H1 (cell line): ENCODE data around the gene TSPEAR. TPM values are rescaled to one million over a fixed set of nuclear protein-coding genes. Genes with fewer than 3 reads are reported as not detected.
A peak's percentile ranks its signal among the peaks of the same experiment; 100 is the strongest.
"Not testable (repeated sequence)": the region's sequence is repeated elsewhere in the genome, so short reads cannot be mapped to it uniquely, and the experiment has no call there.

Experiments
- CTCF ChIA-PET: fragments of 300-600 bp; sonication (Branson Sonifier 250); formaldehyde crosslinking; loops from one replicate; lab custom pipeline; 2021; ENCODE audit not compliant: partially characterized antibody; lab: Charles Lee
- POLR2A ChIA-PET: fragments of 300-600 bp; sonication (Branson Sonifier 250); formaldehyde crosslinking; loops from one replicate; lab custom pipeline; 2021; ENCODE audit warnings: inconsistent platforms; ENCODE audit not compliant: partially characterized antibody; lab: Charles Lee
- DNase-seq, 2 experiments: peaks; one replicate each; pipeline versions ENCODE4 v3.0.0 to v3.0.0-alpha.2; 2010 to 2022; ENCODE audit warnings: low spot score in 2 of 2, low read depth in 1 of 2, mixed read lengths in 1 of 2
- FAIRE-seq: peaks from 2 replicates; lab custom pipeline; 2011; peaks lifted over from hg19 to GRCh38; lab: Jason Lieb, UNC
- H2AFZ ChIP-seq: 2 replicates; pipeline ENCODE4 v1.8.1; 2012; ENCODE audit warnings: low read length, inconsistent platforms
- H2AK5ac ChIP-seq: 2 replicates; pipeline ENCODE4 v1.6.1; 2013; ENCODE audit warnings: low read depth, low read length
- H2BK120ac ChIP-seq: replicated peaks from 2 replicates; pipeline ENCODE3; 2013; ENCODE audit warnings: low read depth, low read length, inconsistent platforms
- H2BK12ac ChIP-seq: 2 replicates; pipeline ENCODE4 v1.6.1; 2013; ENCODE audit warnings: low read depth, low read length
- H2BK15ac ChIP-seq: 2 replicates; pipeline ENCODE4 v1.6.1; 2013; ENCODE audit warnings: low read length
- H2BK20ac ChIP-seq: 2 replicates; pipeline ENCODE4 v1.6.1; 2013; ENCODE audit warnings: low read length
- H2BK5ac ChIP-seq: 2 replicates; pipeline ENCODE4 v1.6.1; 2013; ENCODE audit warnings: low read depth, low read length
- H3K14ac ChIP-seq: 2 replicates; pipeline ENCODE4 v1.6.1; 2013; ENCODE audit warnings: inconsistent platforms; ENCODE audit not compliant: insufficient read length
- H3K18ac ChIP-seq: 2 replicates; pipeline ENCODE4 v1.6.1; 2013; ENCODE audit warnings: low read length; ENCODE audit errors: extremely low read depth
- H3K23ac ChIP-seq: 2 replicates; pipeline ENCODE4 v1.6.1; 2013; ENCODE audit warnings: inconsistent platforms; ENCODE audit not compliant: insufficient read length
- H3K23me2 ChIP-seq: 2 replicates; pipeline ENCODE4 v1.6.1; 2013; ENCODE audit warnings: low read depth, low read length
- H3K27ac ChIP-seq: 2 replicates; pipeline ENCODE4 v1.6.1; 2011; ENCODE audit warnings: low read depth, low read length, inconsistent platforms
- H3K27me3 ChIP-seq, 4 experiments: replicated peaks in 1 of 4; 1 replicate in 1 of 4; 2 replicates in 3 of 4; pipeline versions ENCODE4 v1.6.1 to v1.8.1; 2011 to 2013; ENCODE audit warnings: low read length in 3 of 4, mild to moderate bottlenecking in 3 of 4, inconsistent platforms in 2 of 4, mixed read lengths in 2 of 4, moderate library complexity in 1 of 4; ENCODE audit not compliant: control insufficient read depth in 3 of 4, insufficient read depth in 3 of 4; ENCODE audit errors: extremely low read depth in 1 of 4
- H3K36me3 ChIP-seq, 4 experiments: 2 replicates each; pipeline versions ENCODE4 v1.6.1 to v1.8.1; 2011 to 2013; ENCODE audit warnings: mild to moderate bottlenecking in 4 of 4, low read length in 3 of 4, moderate library complexity in 2 of 4, control low read depth in 1 of 4, inconsistent platforms in 1 of 4; ENCODE audit not compliant: insufficient read depth in 4 of 4, control insufficient read depth in 2 of 4
- H3K4ac ChIP-seq: replicated peaks from 2 replicates; pipeline ENCODE3; 2013; ENCODE audit warnings: low read length, low read depth, mixed read lengths, inconsistent platforms; ENCODE audit not compliant: insufficient read length
- H3K4me1 ChIP-seq, 4 experiments: replicated peaks in 1 of 4; 1 replicate in 1 of 4; 2 replicates in 3 of 4; pipeline versions ENCODE4 v1.6.1 to v1.8.1; 2011 to 2013; ENCODE audit warnings: low read length in 3 of 4, inconsistent platforms in 2 of 4, mixed read lengths in 1 of 4; ENCODE audit not compliant: insufficient read depth in 4 of 4, control insufficient read depth in 3 of 4
- H3K4me2 ChIP-seq, 2 experiments: 2 replicates each; pipeline versions ENCODE4 v1.6.1 to v1.8.1; 2011 to 2013; ENCODE audit warnings: low read depth in 2 of 2, low read length in 2 of 2, control low read depth in 1 of 2, inconsistent platforms in 1 of 2, mild to moderate bottlenecking in 1 of 2; ENCODE audit not compliant: insufficient read depth in 1 of 2
- H3K4me3 ChIP-seq, 4 experiments: fragments of 200-600, 300-600 bp in 1 of 4; sonication (generic), shearing (Covaris generic), sonication (Bioruptor Twin) in 1 of 4; 2 replicates each; pipeline versions ENCODE4 v1.5.1 to v1.8.1; 2011 to 2016; ENCODE audit warnings: low read length in 4 of 4, low read depth in 3 of 4, control low read depth in 2 of 4, inconsistent platforms in 2 of 4, mild to moderate bottlenecking in 2 of 4, mixed read lengths in 1 of 4, moderate library complexity in 1 of 4; ENCODE audit not compliant: insufficient read depth in 2 of 4; ENCODE audit errors: extremely low read depth in 1 of 4
- H3K56ac ChIP-seq: replicated peaks from 2 replicates; pipeline ENCODE3; 2013; ENCODE audit warnings: low read depth, mild to moderate bottlenecking, mixed read lengths, low read length, inconsistent platforms; ENCODE audit not compliant: insufficient read length
- H3K79me1 ChIP-seq: 2 replicates; pipeline ENCODE4 v1.6.1; 2013; ENCODE audit warnings: low read depth, low read length, control low read depth
- H3K79me2 ChIP-seq, 2 experiments: 2 replicates each; pipeline versions ENCODE4 v1.6.1 to v1.8.1; 2012 to 2013; ENCODE audit warnings: low read length in 2 of 2, mild to moderate bottlenecking in 2 of 2, inconsistent platforms in 1 of 2; ENCODE audit not compliant: insufficient read depth in 2 of 2, control insufficient read depth in 1 of 2
- H3K9ac ChIP-seq, 4 experiments: replicated peaks in 1 of 4; 1 replicate in 1 of 4; 2 replicates in 3 of 4; pipeline versions ENCODE4 v1.6.1 to v1.8.1; 2011 to 2013; ENCODE audit warnings: low read depth in 3 of 4, low read length in 3 of 4, control low read depth in 2 of 4, mild to moderate bottlenecking in 2 of 4, moderate library complexity in 2 of 4, inconsistent platforms in 1 of 4; ENCODE audit errors: extremely low read depth in 1 of 4
- H3K9me3 ChIP-seq, 2 experiments: 2 replicates each; pipeline versions ENCODE4 v1.6.1 to v1.8.1; 2012 to 2013; ENCODE audit warnings: mild to moderate bottlenecking in 2 of 2, moderate library complexity in 2 of 2, control low read depth in 1 of 2, inconsistent platforms in 1 of 2, low read depth in 1 of 2, low read length in 1 of 2, mixed read lengths in 1 of 2; ENCODE audit not compliant: insufficient read depth in 2 of 2
- H4K20me1 ChIP-seq, 2 experiments: replicated peaks in 1 of 2; 2 replicates each; pipeline versions ENCODE3 to v1.8.1; 2011 to 2013; ENCODE audit warnings: inconsistent platforms in 2 of 2, low read length in 2 of 2, mild to moderate bottlenecking in 1 of 2; ENCODE audit not compliant: insufficient read depth in 2 of 2, control insufficient read depth in 1 of 2
- H4K5ac ChIP-seq: 2 replicates; pipeline ENCODE4 v1.6.1; 2013; ENCODE audit warnings: low read length, low read depth, mixed read lengths, inconsistent platforms; ENCODE audit not compliant: insufficient read length
- H4K8ac ChIP-seq: 2 replicates; pipeline ENCODE4 v1.8.0; 2013; ENCODE audit warnings: mild to moderate bottlenecking, moderate library complexity, low read length, inconsistent platforms; ENCODE audit not compliant: insufficient read depth; ENCODE audit errors: extremely low read depth
- H4K91ac ChIP-seq: replicated peaks from 2 replicates; pipeline ENCODE3; 2013; ENCODE audit warnings: low read length, mixed read lengths, inconsistent platforms; ENCODE audit not compliant: insufficient read length
- CHD1 ChIP-seq: IDR thresholded peaks from 2 replicates; pipeline ENCODE4 v1.6.1; 2012; ENCODE audit warnings: low read depth, low read length, improper control_type of control experiment
- KDM5A ChIP-seq: fragments of 200-600 bp; IDR thresholded peaks from 2 replicates; pipeline ENCODE4 v1.7.1; 2012; ENCODE audit warnings: mild to moderate bottlenecking, low read length, inconsistent platforms, mixed read lengths
- MAX ChIP-seq: IDR thresholded peaks from 2 replicates; pipeline ENCODE4 v1.6.1; 2012; ENCODE audit warnings: inconsistent platforms
- NANOG ChIP-seq: IDR thresholded peaks from 2 replicates; pipeline ENCODE4 v1.6.1; 2011; ENCODE audit warnings: low read length, low read depth, mild to moderate bottlenecking, inconsistent platforms; ENCODE audit not compliant: insufficient read depth, poor library complexity, severe bottlenecking
- RNF2 ChIP-seq: fragments of 200-900, 300-1000 bp; sonication (generic); IDR thresholded peaks from 2 replicates; pipeline ENCODE4 v1.7.1; 2016; ENCODE audit warnings: borderline replicate concordance, low read depth, mild to moderate bottlenecking, antibody characterized with exemption, low read length; ENCODE audit not compliant: poor library complexity, severe bottlenecking; ENCODE audit errors: missing control alignments
- SIX5 ChIP-seq: IDR thresholded peaks from 2 replicates; pipeline ENCODE4 v1.6.1; 2011; ENCODE audit warnings: mild to moderate bottlenecking, low read depth, low read length
- SUZ12 ChIP-seq: fragments of 200-600 bp; sonication (generic); IDR thresholded peaks from 2 replicates; pipeline ENCODE4 v1.6.1; 2012; ENCODE audit warnings: mild to moderate bottlenecking, inconsistent platforms, low read length, moderate library complexity, mixed read lengths
- TAF1 ChIP-seq: IDR thresholded peaks from 2 replicates; pipeline ENCODE4 v1.6.1; 2011; ENCODE audit warnings: mild to moderate bottlenecking, low read depth, low read length
- WGBS, 2 experiments: shearing (Covaris generic) in 1 of 2; methylation state at CpG; one replicate each; pipeline versions ENCODE4 v1.1.6 to v1.1.7; 2013 to 2015; ENCODE audit warnings: low lambda C conversion rate in 2 of 2, mixed read lengths in 2 of 2, inconsistent platforms in 1 of 2, low coverage in 1 of 2, missing lambda C conversion rate in 1 of 2; ENCODE audit not compliant: insufficient replicate concordance in 2 of 2, insufficient coverage in 1 of 2, insufficient read length in 1 of 2; ENCODE audit errors: extremely low coverage in 1 of 2, missing lambda C conversion rate in 1 of 2; 5-methylcytosine and 5-hydroxymethylcytosine counted together
- polyA plus RNA-seq, 7 experiments: library from polyadenylated mRNA; depleted of rRNA in 3 of 7; stranded (reverse) in 5 of 7; unstranded in 2 of 7; fragments of >200 nt in 5 of 7; fragments of 200-250 nt in 2 of 7; gene quantifications; 1 replicate in 5 of 7; 2 replicates in 1 of 7; 4 replicates in 1 of 7; pipeline versions ENCODE4 v1.2.1 to v1.2.3, GENCODE V29; 2011 to 2013; ENCODE audit warnings: missing spikeins in 2 of 7, mixed read lengths in 2 of 7
- total RNA-seq: library from RNA; stranded (reverse); fragmentation: NEBNext Ultra II Directional; extraction: Animal tissue kit (Norgen Biotek cat#: 25700); gene quantifications from 2 replicates; pipeline ENCODE4 v1.2.1, GENCODE V29; 2021

TSPEAR gene
- total and polyA plus RNA-seq, 2 of the 8 experiments (the other 6 are each of a cell fraction or from before 2014, with no cell fraction given): 0.58 to 0.89 TPM

- TF ChIP-seq SUZ12 (no peak), CHD1 (no peak), SIX5 (no peak), NANOG (no peak), TAF1 (no peak), MAX (no peak), KDM5A (no peak), RNF2 (no peak)
Observed at GRCh38 chr21:44611551-44611950, 99.8 kb downstream of the TSPEAR start (continued).

DNA sequence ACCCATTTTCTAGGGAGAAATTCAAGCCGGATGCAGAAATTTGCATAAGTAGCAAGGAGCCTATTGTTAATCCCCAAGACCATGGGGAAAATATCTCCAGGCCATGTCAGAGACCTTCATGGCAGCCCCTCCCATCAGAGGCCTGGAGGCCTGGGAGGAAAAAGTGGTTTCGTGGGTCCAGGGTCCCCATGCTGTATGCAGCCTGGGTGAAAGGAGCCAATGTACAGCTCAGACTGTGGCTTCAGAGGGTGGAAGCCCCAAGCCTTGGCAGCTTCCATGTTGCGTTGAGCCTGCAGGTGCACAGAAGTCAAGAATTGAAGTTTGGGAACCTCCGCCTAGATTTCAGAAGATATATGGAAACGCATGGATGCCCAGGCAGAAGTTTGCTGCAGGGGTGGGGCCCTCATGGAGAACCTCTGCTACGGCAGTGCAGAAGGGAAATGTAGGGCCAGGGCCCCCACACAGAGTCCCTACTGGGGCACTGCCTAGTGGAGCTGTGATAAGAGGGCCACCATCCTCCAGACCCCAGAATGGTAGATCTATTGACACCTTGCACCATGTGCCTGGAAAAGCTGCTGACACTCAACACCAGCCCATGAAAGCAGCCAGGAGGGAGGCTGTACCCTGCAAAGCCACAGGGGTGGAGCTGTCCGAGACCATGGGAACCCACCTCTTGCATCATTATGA is 101.1 kb downstream of the TSPEAR start:
- H3K79me1 ChIP-seq, H4K91ac ChIP-seq, H3K14ac ChIP-seq, H2BK120ac ChIP-seq, H2BK15ac ChIP-seq, H3K23me2 ChIP-seq, H4K20me1 ChIP-seq, H3K4ac ChIP-seq, H4K5ac ChIP-seq, H2AK5ac ChIP-seq, H4K8ac ChIP-seq, FAIRE-seq, POLR2A ChIA-PET, H3K9ac ChIP-seq, H3K23ac ChIP-seq, H3K27ac ChIP-seq, H3K18ac ChIP-seq, H3K4me3 ChIP-seq, H2AFZ ChIP-seq, H3K36me3 ChIP-seq, H3K4me2 ChIP-seq, H2BK12ac ChIP-seq, H2BK5ac ChIP-seq, H3K79me2 ChIP-seq, H3K56ac ChIP-seq, H2BK20ac ChIP-seq, H3K4me1 ChIP-seq, H3K27me3 ChIP-seq: not testable (repeated sequence)
- WGBS, 2 experiments: 90% methylated on average over 7 of the region's 7 CpGs; no CpG with 5 or more reads in 1 of the 2 experiments
- CTCF ChIA-PET: interaction anchor here (0.7 to 1.5 kb wide), 3 partner anchors 87 to 183 kb away, joined by 3 to 5 read pairs (median 3); partner anchors contain the start of gene KRTAP10-12
- peaks cover 19 to 22% of the 10 kb centered on the region in 2 experiments for H3K9me3 ChIP-seq
- DNase-seq: peak in 1 of 2 experiments; percentile 34
